Large intestine (tissue), 3 donors: ENCODE results near the gene TMEM43. TPM values are rescaled to one million over a fixed set of nuclear protein-coding genes. Genes with fewer than 3 reads are reported as not detected.

Experiments
- DNase-seq, 2 donors: peaks; one replicate each; pipeline versions ENCODE4 v3.0.0 to v3.0.0-alpha.2; 2013
- H3K27ac ChIP-seq: one replicate; pipeline ENCODE4 v1.5.1; 2013; ENCODE audit warnings: low read length
- H3K27me3 ChIP-seq: 2 replicates; pipeline ENCODE4 v1.6.1; 2013; ENCODE audit warnings: low read length; ENCODE audit not compliant: control insufficient read depth, insufficient read depth
- H3K36me3 ChIP-seq: 2 replicates; pipeline ENCODE4 v1.6.1; 2013; ENCODE audit warnings: low read length; ENCODE audit not compliant: control insufficient read depth, insufficient read depth
- H3K4me1 ChIP-seq: one replicate; pipeline ENCODE4 v1.6.1; 2013; ENCODE audit warnings: low read length; ENCODE audit not compliant: control insufficient read depth, insufficient read depth
- H3K4me3 ChIP-seq: one replicate; pipeline ENCODE4 v1.5.1; 2013; ENCODE audit warnings: low read length
- H3K9me3 ChIP-seq: one replicate; pipeline ENCODE4 v1.6.1; 2013; ENCODE audit warnings: mild to moderate bottlenecking, low read depth, low read length, moderate library complexity; ENCODE audit not compliant: control insufficient read depth
- WGBS: methylation state at CpG from one replicate; pipeline ENCODE4 v1.1.5; 2013; ENCODE audit warnings: low lambda C conversion rate; ENCODE audit not compliant: insufficient coverage; 5-methylcytosine and 5-hydroxymethylcytosine counted together
- polyA plus RNA-seq: library from polyadenylated mRNA; unstranded; fragments of 120-200 nt; gene quantifications from one replicate; pipeline ENCODE4 v1.2.1, GENCODE V29; 2013

TMEM43 gene
- polyA plus RNA-seq, 1 donor = 39.4 TPM

DNA sequence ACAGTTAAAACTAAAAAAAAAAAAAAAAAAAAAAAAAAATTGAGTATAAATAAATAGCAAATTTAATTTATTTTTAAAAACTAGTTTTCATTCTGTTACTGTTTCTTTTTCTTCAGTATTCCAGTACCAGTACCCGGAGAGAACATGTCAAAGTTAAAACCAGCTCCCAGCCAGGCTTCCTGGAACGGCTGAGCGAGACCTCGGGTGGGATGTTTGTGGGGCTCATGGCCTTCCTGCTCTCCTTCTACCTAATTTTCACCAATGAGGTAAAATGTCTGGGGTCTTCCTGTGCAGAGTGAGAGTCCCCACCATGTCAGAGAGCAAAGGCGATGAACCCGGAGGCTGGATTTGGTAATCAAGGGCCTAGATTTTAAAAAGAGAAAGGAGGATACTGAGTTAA lies 4.4 kb downstream of the TMEM43 start:
- H3K4me1 ChIP-seq = peaks cover 27% of the 10 kb centered on the region
- no peak overlapping the region for H3K4me3 ChIP-seq
- H3K27ac ChIP-seq = no peak overlapping the region
- no peaks in the 10 kb centered on the region for H3K9me3 ChIP-seq
- no peak for DNase-seq
- H3K36me3 ChIP-seq = peaks cover 64% of the 10 kb centered on the region
- 92% methylated on average over 2 of the region's 6 CpGs for WGBS
- no peaks in the 10 kb centered on the region for H3K27me3 ChIP-seq

DNA sequence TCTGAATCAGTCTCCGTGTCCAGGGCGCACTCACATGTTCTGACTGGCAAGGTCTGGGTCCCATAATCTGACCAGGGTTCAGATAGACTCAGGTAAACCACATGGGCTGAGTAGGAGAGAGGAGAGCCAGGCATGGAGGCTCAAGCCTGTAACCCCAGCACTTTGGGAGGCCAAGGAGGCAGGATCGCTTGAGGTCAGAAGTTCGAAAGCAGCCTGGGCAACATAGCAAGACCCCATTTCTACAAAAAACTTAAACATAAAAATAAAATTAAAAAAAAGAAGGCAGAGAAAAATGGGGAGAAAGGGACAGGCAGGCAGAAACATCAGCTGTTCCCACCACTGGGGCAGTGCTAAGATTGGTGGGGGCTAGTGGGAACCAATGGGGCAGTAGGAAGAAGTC lies 5.4 kb downstream of the TMEM43 start:
- 100% methylated on average over 2 of the region's 4 CpGs for WGBS
- no peaks in the 10 kb centered on the region for H3K9me3 ChIP-seq
- peaks cover 73% of the 10 kb centered on the region for H3K36me3 ChIP-seq
- DNase-seq = no peak
- no peak overlapping the region for H3K4me3 ChIP-seq
- peaks cover 27% of the 10 kb centered on the region for H3K4me1 ChIP-seq
- H3K27ac ChIP-seq = no peak overlapping the region
- H3K27me3 ChIP-seq = no peaks in the 10 kb centered on the region

- no peak for DNase-seq
- H3K4me1 ChIP-seq = peaks cover 27% of the 10 kb centered on the region
- H3K27ac ChIP-seq = no peak overlapping the region
- no peak overlapping the region for H3K4me3 ChIP-seq
- no peaks in the 10 kb centered on the region for H3K9me3 ChIP-seq
- H3K36me3 ChIP-seq = peaks cover 78% of the 10 kb centered on the region
- no peaks in the 10 kb centered on the region for H3K27me3 ChIP-seq
- no CpG with 5 or more reads among the region's 12 CpGs for WGBS
These were observed 5.9 kb downstream of the TMEM43 start for GRCh38 chr3:14130707-14131106.

DNA sequence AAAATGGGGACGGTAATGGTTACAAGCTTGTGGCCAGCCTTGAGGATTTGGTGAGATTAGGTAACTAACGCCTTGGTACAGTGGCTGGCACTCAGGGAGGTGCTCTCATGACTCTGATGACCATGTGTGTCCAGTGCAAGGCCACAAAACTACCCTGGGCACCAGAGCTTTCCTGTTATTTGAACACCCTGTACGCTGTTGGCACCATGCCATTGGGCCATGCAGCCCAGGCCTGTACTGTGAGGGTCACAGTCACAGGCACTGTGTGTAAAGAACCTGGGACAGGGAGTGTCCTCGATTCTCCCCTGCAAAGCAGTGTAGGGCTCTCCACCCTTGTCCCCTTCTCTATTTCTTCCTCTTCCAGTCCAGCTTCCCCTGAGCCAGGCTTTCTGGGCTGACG lies 6.3 kb downstream of the TMEM43 start:
- Histone ChIP-seq H3K9me3 (no peaks in the 10 kb centered on the region), H3K27me3 (no peaks in the 10 kb centered on the region), H3K4me1 (peaks cover 23% of the 10 kb centered on the region), H3K27ac (no peak overlapping the region), H3K4me3 (no peak overlapping the region), H3K36me3 (peaks cover 82% of the 10 kb centered on the region)
- no CpG with 5 or more reads among the region's 5 CpGs for WGBS
- no peak for DNase-seq

GRCh38 chr3:14132120-14132519 lies 7.3 kb downstream of the TMEM43 start:
- H3K27ac ChIP-seq = no peak overlapping the region
- H3K27me3 ChIP-seq = no peaks in the 10 kb centered on the region
- H3K36me3 ChIP-seq = peaks cover 88% of the 10 kb centered on the region
- DNase-seq = no peak
- no CpG with 5 or more reads among the region's 8 CpGs for WGBS
- no peak overlapping the region for H3K4me3 ChIP-seq
- peaks cover 18% of the 10 kb centered on the region for H3K4me1 ChIP-seq
- no peaks in the 10 kb centered on the region for H3K9me3 ChIP-seq

- Histone ChIP-seq H3K4me1 (peaks cover 18% of the 10 kb centered on the region), H3K9me3 (no peaks in the 10 kb centered on the region), H3K4me3 (no peak overlapping the region), H3K36me3 (peaks cover 88% of the 10 kb centered on the region), H3K27ac (peak overlapping the region; percentile 49), H3K27me3 (no peaks in the 10 kb centered on the region)
- WGBS = no CpG with 5 or more reads among the region's 6 CpGs
- DNase-seq = no peak
These were observed 7.8 kb downstream of the TMEM43 start for GRCh38 chr3:14132689-14133088.

GRCh38 chr3:14133188-14133800 lies 8.4 kb downstream of the TMEM43 start:
- H3K4me3 ChIP-seq = no peak overlapping the region
- H3K36me3 ChIP-seq = peaks cover 89% of the 10 kb centered on the region
- no peaks in the 10 kb centered on the region for H3K9me3 ChIP-seq
- H3K4me1 ChIP-seq = peaks cover 18% of the 10 kb centered on the region
- no peaks in the 10 kb centered on the region for H3K27me3 ChIP-seq
- DNase-seq = peak; percentile 85 to 90
- peak overlapping the region; percentile 49 for H3K27ac ChIP-seq
- no CpG with 5 or more reads among the region's 10 CpGs for WGBS

DNA sequence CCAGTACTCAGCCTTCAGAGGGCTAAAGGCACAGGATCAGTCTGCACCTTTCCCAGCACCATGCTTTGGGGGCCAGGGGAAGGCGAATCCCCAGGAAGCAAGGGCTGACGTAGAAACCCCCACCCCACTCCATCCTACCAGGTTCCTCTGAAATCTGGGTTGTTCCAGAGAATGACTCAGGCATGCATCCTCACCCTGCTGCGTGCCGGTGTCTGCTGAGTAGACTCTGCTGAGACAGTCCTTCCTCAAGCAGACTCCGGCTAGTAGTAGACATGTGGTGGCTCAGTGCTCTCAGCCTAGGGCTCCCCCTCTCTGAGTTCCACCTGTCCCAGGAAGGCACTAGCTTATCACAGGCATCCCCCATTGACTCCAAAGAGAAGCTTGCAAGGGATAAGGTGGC lies 9.0 kb downstream of the TMEM43 start:
- Histone ChIP-seq H3K36me3 (peaks cover 89% of the 10 kb centered on the region), H3K27ac (no peak overlapping the region), H3K4me1 (peaks cover 18% of the 10 kb centered on the region), H3K27me3 (no peaks in the 10 kb centered on the region), H3K9me3 (no peaks in the 10 kb centered on the region), H3K4me3 (no peak overlapping the region)
- WGBS = no CpG with 5 or more reads among the region's 5 CpGs
- no peak for DNase-seq

GRCh38 chr3:14134291-14134690 lies 9.4 kb downstream of the TMEM43 start:
- DNase-seq = no peak
- no peak overlapping the region for H3K27ac ChIP-seq
- peaks cover 18% of the 10 kb centered on the region for H3K4me1 ChIP-seq
- no peaks in the 10 kb centered on the region for H3K27me3 ChIP-seq
- H3K9me3 ChIP-seq = no peaks in the 10 kb centered on the region
- H3K36me3 ChIP-seq = peaks cover 90% of the 10 kb centered on the region
- no peak overlapping the region for H3K4me3 ChIP-seq
- WGBS = no CpG with 5 or more reads among the region's 6 CpGs

DNA sequence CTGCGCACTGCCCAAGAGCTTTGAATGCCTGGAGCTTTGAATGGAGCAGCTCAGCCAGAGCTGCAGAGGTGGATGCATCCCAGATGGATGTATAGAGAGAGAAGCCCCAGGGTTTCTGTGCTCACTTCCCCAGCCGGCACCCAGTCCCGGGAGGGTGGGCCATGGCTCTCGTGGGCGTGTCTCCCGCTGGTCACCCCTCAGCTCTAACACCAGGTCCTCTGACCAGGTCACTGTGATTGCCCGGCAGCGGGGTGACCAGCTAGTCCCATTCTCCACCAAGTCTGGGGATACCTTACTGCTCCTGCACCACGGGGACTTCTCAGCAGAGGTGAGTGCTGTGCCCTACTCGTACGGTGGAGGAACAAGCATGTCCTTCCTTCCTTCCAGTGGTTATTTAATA lies 10.7 kb downstream of the TMEM43 start:
- WGBS = no CpG with 5 or more reads among the region's 11 CpGs
- no peak overlapping the region for H3K27ac ChIP-seq
- H3K27me3 ChIP-seq = no peaks in the 10 kb centered on the region
- H3K4me1 ChIP-seq = peaks cover 18% of the 10 kb centered on the region
- no peak for DNase-seq
- H3K9me3 ChIP-seq = no peaks in the 10 kb centered on the region
- H3K36me3 ChIP-seq = peaks cover 91% of the 10 kb centered on the region
- no peak overlapping the region for H3K4me3 ChIP-seq

- Histone ChIP-seq H3K27me3 (no peaks in the 10 kb centered on the region), H3K4me3 (no peak overlapping the region), H3K36me3 (peaks cover 90% of the 10 kb centered on the region), H3K9me3 (no peaks in the 10 kb centered on the region), H3K4me1 (peaks cover 18% of the 10 kb centered on the region), H3K27ac (no peak overlapping the region)
- no CpG with 5 or more reads among the region's 3 CpGs for WGBS
- no peak for DNase-seq
These were observed 12.2 kb downstream of the TMEM43 start for GRCh38 chr3:14137004-14137403.
